Muscle layer of colon (tissue), 2 donors: ENCODE results near the gene ABCC11.
"Not testable (repeated sequence)": the region's sequence is repeated elsewhere in the genome, so short reads cannot be mapped to it uniquely, and the experiment has no call there.

Experiments
- H3K27ac ChIP-seq: one replicate; pipeline ENCODE4 v1.7.0; 2013; ENCODE audit warnings: low read depth, mild to moderate bottlenecking, low read length, moderate library complexity
- H3K27me3 ChIP-seq, 2 donors: one replicate each; pipeline ENCODE4 v1.7.0; 2013; ENCODE audit warnings: low read length in 2 of 2, mild to moderate bottlenecking in 2 of 2; ENCODE audit not compliant: insufficient read depth in 2 of 2, control insufficient read depth in 1 of 2
- H3K36me3 ChIP-seq: one replicate; pipeline ENCODE4 v1.7.0; 2013; ENCODE audit warnings: mild to moderate bottlenecking, low read length; ENCODE audit not compliant: insufficient read depth
- H3K4me1 ChIP-seq: one replicate; pipeline ENCODE4 v1.7.0; 2013; ENCODE audit warnings: mild to moderate bottlenecking, low read length; ENCODE audit not compliant: insufficient read depth
- H3K4me3 ChIP-seq, 2 donors: one replicate each; pipeline ENCODE4 v1.7.0; 2013; ENCODE audit warnings: low read length in 2 of 2, low read depth in 1 of 2, mild to moderate bottlenecking in 1 of 2, moderate library complexity in 1 of 2
- H3K9ac ChIP-seq: one replicate; pipeline ENCODE4 v1.7.0; 2013; ENCODE audit warnings: low read length
- H3K9me3 ChIP-seq: one replicate; pipeline ENCODE4 v1.7.0; 2013; ENCODE audit warnings: mild to moderate bottlenecking, low read length
- donor health status: abdominal sarcoma.
- donor health status: Adenocarcinoma of cecum.

The ABCC11 gene

GRCh38 chr16:48197294-48197693 lies 50.0 kb downstream of the ABCC11 start:
- Histone ChIP-seq H3K36me3 (no peaks in the 10 kb centered on the region), H3K4me3 (no peak overlapping the region), H3K9ac (no peak overlapping the region), H3K27ac (no peak overlapping the region), H3K4me1 (no peaks in the 10 kb centered on the region), H3K9me3 (no peaks in the 10 kb centered on the region), H3K27me3 (no peaks in the 10 kb centered on the region)

GRCh38 chr16:48194828-48195556 lies 52.3 kb downstream of the ABCC11 start:
- Histone ChIP-seq H3K4me1 (no peaks in the 10 kb centered on the region), H3K9ac (no peak overlapping the region), H3K4me3 (no peak overlapping the region), H3K27ac (no peak overlapping the region), H3K36me3 (no peaks in the 10 kb centered on the region), H3K9me3 (no peaks in the 10 kb centered on the region), H3K27me3 (no peaks in the 10 kb centered on the region)

GRCh38 chr16:48193846-48194245 lies 53.5 kb downstream of the ABCC11 start:
- no peaks in the 10 kb centered on the region for H3K9me3 ChIP-seq
- no peak overlapping the region for H3K27ac ChIP-seq
- H3K4me1 ChIP-seq: no peaks in the 10 kb centered on the region
- no peaks in the 10 kb centered on the region for H3K27me3 ChIP-seq
- no peak overlapping the region for H3K4me3 ChIP-seq
- no peak overlapping the region for H3K9ac ChIP-seq
- no peaks in the 10 kb centered on the region for H3K36me3 ChIP-seq

- H3K9ac ChIP-seq: no peak overlapping the region
- no peaks in the 10 kb centered on the region for H3K9me3 ChIP-seq
- no peaks in the 10 kb centered on the region for H3K27me3 ChIP-seq
- no peak overlapping the region for H3K27ac ChIP-seq
- no peak overlapping the region for H3K4me3 ChIP-seq
- no peaks in the 10 kb centered on the region for H3K4me1 ChIP-seq
- no peaks in the 10 kb centered on the region for H3K36me3 ChIP-seq
Measured at GRCh38 chr16:48188449-48189102, 58.8 kb downstream of the ABCC11 start.

- H3K36me3 ChIP-seq: no peaks in the 10 kb centered on the region
- no peaks in the 10 kb centered on the region for H3K9me3 ChIP-seq
- H3K9ac ChIP-seq: no peak overlapping the region
- no peak overlapping the region for H3K27ac ChIP-seq
- no peak overlapping the region for H3K4me3 ChIP-seq
- no peaks in the 10 kb centered on the region for H3K4me1 ChIP-seq
- no peaks in the 10 kb centered on the region for H3K27me3 ChIP-seq
Measured at GRCh38 chr16:48187779-48188178, 59.6 kb downstream of the ABCC11 start.

- Histone ChIP-seq H3K4me1 (no peaks in the 10 kb centered on the region), H3K9ac (no peak overlapping the region), H3K9me3 (no peaks in the 10 kb centered on the region), H3K27ac (no peak overlapping the region), H3K4me3 (no peak overlapping the region), H3K27me3 (no peaks in the 10 kb centered on the region), H3K36me3 (no peaks in the 10 kb centered on the region)
Measured at GRCh38 chr16:48184681-48185080, 62.7 kb downstream of the ABCC11 start.

- Histone ChIP-seq H3K9ac (no peak overlapping the region), H3K9me3 (no peaks in the 10 kb centered on the region), H3K4me1 (no peaks in the 10 kb centered on the region), H3K27ac (no peak overlapping the region), H3K36me3 (no peaks in the 10 kb centered on the region), H3K4me3 (no peak overlapping the region), H3K27me3 (no peaks in the 10 kb centered on the region)
Measured at GRCh38 chr16:48182979-48183537, 64.3 kb downstream of the ABCC11 start.

GRCh38 chr16:48181746-48182520 lies 65.4 kb downstream of the ABCC11 start:
- H3K27me3 ChIP-seq, H3K4me1 ChIP-seq, H3K4me3 ChIP-seq, H3K36me3 ChIP-seq, H3K9me3 ChIP-seq, H3K9ac ChIP-seq, H3K27ac ChIP-seq: not testable (repeated sequence)

- Histone ChIP-seq H3K27ac (no peak overlapping the region), H3K9ac (no peak overlapping the region)
Measured at GRCh38 chr16:48180868-48181480, 66.4 kb downstream of the ABCC11 start.

GRCh38 chr16:48176635-48177408 lies 70.5 kb downstream of the ABCC11 start:
- Histone ChIP-seq H3K36me3 (no peaks in the 10 kb centered on the region), H3K9me3 (no peaks in the 10 kb centered on the region), H3K27me3 (no peaks in the 10 kb centered on the region), H3K4me3 (no peak overlapping the region), H3K4me1 (no peaks in the 10 kb centered on the region), H3K27ac (no peak overlapping the region), H3K9ac (no peak overlapping the region)

More at GRCh38 chr16:48180868-48181480, 66.4 kb downstream of the ABCC11 start:
- Histone ChIP-seq H3K4me3 (no peak overlapping the region), H3K36me3 (no peaks in the 10 kb centered on the region), H3K9me3 (no peaks in the 10 kb centered on the region), H3K4me1 (no peaks in the 10 kb centered on the region), H3K27me3 (no peaks in the 10 kb centered on the region)
